HEK293 (cell line): ENCODE results near the gene TMEM63B.

Source experiments
- CTCF ChIA-PET: fragments of 350-600 bp; formaldehyde crosslinking; extraction: SDS; loops from one replicate; lab custom pipeline; 2021; ENCODE audit warnings: antibody characterized with exemption; lab: Yijun Ruan, JAX
- POLR2A ChIA-PET: fragments of 300-600 bp; formaldehyde crosslinking; extraction: SDS; loops from one replicate; lab custom pipeline; 2020; ENCODE audit warnings: antibody characterized with exemption, inconsistent platforms; lab: Yijun Ruan, JAX
- H3K27ac ChIP-seq: fragments of 200-500 bp; sonication (Bioruptor generic); 2 replicates; pipeline ENCODE4 v1.5.1; 2014; ENCODE audit warnings: low read depth, low read length, control low read depth, inconsistent platforms; ENCODE audit errors: extremely low read depth
- H3K36me3 ChIP-seq, 2 experiments: fragments of 200-500 bp in 1 of 2; sonication (Bioruptor generic) in 1 of 2; 1 replicate in 1 of 2; 2 replicates in 1 of 2; pipeline ENCODE4 v1.5.1; 2014 to 2017; ENCODE audit warnings: inconsistent platforms in 2 of 2, low read length in 2 of 2; ENCODE audit not compliant: control insufficient read depth in 2 of 2, insufficient read depth in 1 of 2
- H3K4me1 ChIP-seq: fragments of 200-500 bp; sonication (Bioruptor generic); 2 replicates; pipeline ENCODE4 v1.5.1; 2014; ENCODE audit warnings: mild to moderate bottlenecking, low read length, inconsistent platforms; ENCODE audit not compliant: control insufficient read depth, insufficient read depth
- H3K4me3 ChIP-seq: 2 replicates; pipeline ENCODE4 v1.5.1; 2011; ENCODE audit warnings: low read depth, mild to moderate bottlenecking, control low read depth, low read length, moderate library complexity
- H3K9me3 ChIP-seq: fragments of 200-500 bp; sonication (Bioruptor generic); 2 replicates; pipeline ENCODE4 v1.5.1; 2014; ENCODE audit warnings: low read depth, low read length, inconsistent platforms; ENCODE audit not compliant: control insufficient read depth, insufficient read depth
- BCL6B ChIP-seq: fragments of 450-650 bp; formaldehyde crosslinking; IDR thresholded peaks from 2 replicates; pipeline ENCODE4 v1.5.1; 2017; ENCODE audit warnings: missing biosample characterization, missing genetic modification characterization
- KLF16 ChIP-seq: fragments of 450-650 bp; formaldehyde crosslinking; IDR thresholded peaks from 2 replicates; pipeline ENCODE4 v1.5.1; 2017; ENCODE audit warnings: missing biosample characterization, missing genetic modification characterization
- MEIS1 ChIP-seq: sonication (generic); formaldehyde crosslinking; IDR thresholded peaks from 2 replicates; pipeline ENCODE4 v1.8.1; 2022; ENCODE audit warnings: missing genetic modification reagents, mild to moderate bottlenecking, borderline replicate concordance
- OVOL3 ChIP-seq: fragments of 450-650 bp; formaldehyde crosslinking; IDR thresholded peaks from 2 replicates; pipeline ENCODE4 v1.5.1; 2016; ENCODE audit warnings: missing biosample characterization, missing genetic modification characterization
- RBAK ChIP-seq: fragments of 450-650 bp; formaldehyde crosslinking; IDR thresholded peaks from 2 replicates; pipeline ENCODE4 v1.5.1; 2016; ENCODE audit warnings: missing biosample characterization, missing genetic modification characterization
- REPIN1 ChIP-seq: fragments of 450-650 bp; formaldehyde crosslinking; IDR thresholded peaks from 2 replicates; pipeline ENCODE4 v1.5.1; 2017; ENCODE audit warnings: missing biosample characterization, missing genetic modification characterization, low read depth
- SCRT2 ChIP-seq: fragments of 450-650 bp; formaldehyde crosslinking; IDR thresholded peaks from 2 replicates; pipeline ENCODE4 v1.5.1; 2016; ENCODE audit warnings: missing biosample characterization, missing genetic modification characterization
- ZBTB7A ChIP-seq: fragments of 450-650 bp; formaldehyde crosslinking; IDR thresholded peaks from 2 replicates; pipeline ENCODE4 v1.5.1; 2016; ENCODE audit warnings: low read depth, missing biosample characterization, missing genetic modification characterization
- ZFP37 ChIP-seq: fragments of 450-650 bp; formaldehyde crosslinking; IDR thresholded peaks from 2 replicates; pipeline ENCODE4 v1.5.1; 2016; ENCODE audit warnings: missing biosample characterization, missing genetic modification characterization
- ZFP41 ChIP-seq: fragments of 450-650 bp; formaldehyde crosslinking; IDR thresholded peaks from 2 replicates; pipeline ENCODE4 v1.5.1; 2016; ENCODE audit warnings: missing biosample characterization, missing genetic modification characterization, borderline replicate concordance
- ZNF114 ChIP-seq: fragments of 450-650 bp; formaldehyde crosslinking; IDR thresholded peaks from 2 replicates; pipeline ENCODE4 v1.5.0; 2017; ENCODE audit warnings: missing biosample characterization, missing genetic modification characterization
- ZNF138 ChIP-seq: fragments of 450-650 bp; formaldehyde crosslinking; IDR thresholded peaks from 2 replicates; pipeline ENCODE4 v1.5.1; 2016; ENCODE audit warnings: missing biosample characterization, missing genetic modification characterization, borderline replicate concordance
- ZNF23 ChIP-seq: fragments of 450-650 bp; formaldehyde crosslinking; IDR thresholded peaks from 2 replicates; pipeline ENCODE4 v1.5.1; 2016; ENCODE audit warnings: missing biosample characterization, missing genetic modification characterization, borderline replicate concordance
- ZNF24 ChIP-seq: fragments of 450-650 bp; formaldehyde crosslinking; IDR thresholded peaks from 2 replicates; pipeline ENCODE4 v1.5.1; 2016; ENCODE audit warnings: missing biosample characterization, missing genetic modification characterization
- ZNF280D ChIP-seq: fragments of 450-650 bp; formaldehyde crosslinking; IDR thresholded peaks from 2 replicates; pipeline ENCODE4 v1.5.1; 2016; ENCODE audit warnings: missing biosample characterization, missing genetic modification characterization
- ZNF302 ChIP-seq: fragments of 450-650 bp; formaldehyde crosslinking; IDR thresholded peaks from 2 replicates; pipeline ENCODE4 v1.5.1; 2016; ENCODE audit warnings: missing biosample characterization, missing genetic modification characterization, low read depth
- ZNF335 ChIP-seq: fragments of 450-650 bp; formaldehyde crosslinking; conservative IDR thresholded peaks from 2 replicates; pipeline ENCODE4 v1.5.1; 2016; ENCODE audit warnings: missing biosample characterization, missing genetic modification characterization
- ZNF362 ChIP-seq: fragments of 450-650 bp; formaldehyde crosslinking; IDR thresholded peaks from 2 replicates; pipeline ENCODE4 v1.5.1; 2016; ENCODE audit warnings: missing biosample characterization, missing genetic modification characterization
- ZNF426 ChIP-seq: fragments of 450-650 bp; formaldehyde crosslinking; IDR thresholded peaks from 2 replicates; pipeline ENCODE4 v1.5.1; 2017; ENCODE audit warnings: missing biosample characterization, missing genetic modification characterization, mild to moderate bottlenecking, inconsistent platforms, moderate library complexity
- ZNF548 ChIP-seq: fragments of 450-650 bp; formaldehyde crosslinking; IDR thresholded peaks from 2 replicates; pipeline ENCODE4 v1.5.1; 2016; ENCODE audit warnings: missing biosample characterization, missing genetic modification characterization
- ZNF580 ChIP-seq: fragments of 450-650 bp; formaldehyde crosslinking; IDR thresholded peaks from 2 replicates; pipeline ENCODE4 v1.5.1; 2016; ENCODE audit warnings: missing biosample characterization, missing genetic modification characterization
- ZNF610 ChIP-seq: fragments of 450-650 bp; formaldehyde crosslinking; IDR thresholded peaks from 2 replicates; pipeline ENCODE4 v1.5.1; 2016; ENCODE audit warnings: missing biosample characterization, missing genetic modification characterization, borderline replicate concordance
- ZNF629 ChIP-seq: fragments of 450-650 bp; formaldehyde crosslinking; IDR thresholded peaks from 2 replicates; pipeline ENCODE4 v1.5.1; 2017; ENCODE audit warnings: missing biosample characterization, missing genetic modification characterization
- ZNF677 ChIP-seq: fragments of 450-650 bp; IDR thresholded peaks from 2 replicates; pipeline ENCODE4 v1.5.0; 2018; ENCODE audit warnings: missing biosample characterization, mild to moderate bottlenecking, missing genetic modification characterization, moderate library complexity
- ZNF704 ChIP-seq: fragments of 450-650 bp; formaldehyde crosslinking; IDR thresholded peaks from 2 replicates; pipeline ENCODE4 v1.5.1; 2016; ENCODE audit warnings: missing biosample characterization, missing genetic modification characterization
- ZNF76 ChIP-seq: fragments of 450-650 bp; formaldehyde crosslinking; IDR thresholded peaks from 2 replicates; pipeline ENCODE4; 2016; ENCODE audit warnings: low read depth, missing biosample characterization, missing genetic modification characterization, borderline replicate concordance
- ZNF768 ChIP-seq: fragments of 450-650 bp; formaldehyde crosslinking; IDR thresholded peaks from 2 replicates; pipeline ENCODE4 v1.5.1; 2018; ENCODE audit warnings: missing biosample characterization, mild to moderate bottlenecking, missing genetic modification characterization

The TMEM63B gene

GRCh38 chr6:44169886-44170570, 42.7 kb downstream of the TMEM63B start:
- ChIA-PET POLR2A (interaction anchor here (0.9 to 1.8 kb wide), 2 partner anchors 77 to 86 kb away, joined by 3 to 4 read pairs; partner anchors contain the start of gene HSP90AB1), CTCF (interaction anchor here (0.6 to 2.8 kb wide), 7 partner anchors 12 to 87 kb away, joined by 3 to 13 read pairs (median 4); partner anchors contain the start of genes CAPN11 and SLC29A1)
- no peak overlapping the region for H3K4me3 ChIP-seq
- no peaks in the 10 kb centered on the region for H3K4me1 ChIP-seq
- no peak overlapping the region for H3K27ac ChIP-seq
- no peak for TF ChIP-seq ZFP37 (tag by site-specific recombination)
- no peak for TF ChIP-seq ZNF580
- no peak for TF ChIP-seq KLF16 (tag by site-specific recombination)
- TF ChIP-seq ZBTB7A (tag by site-specific recombination), result no peak
- no peak for TF ChIP-seq ZNF76 (tag by site-specific recombination)
- no peak for TF ChIP-seq OVOL3 (tag by site-specific recombination)
- no peak for TF ChIP-seq ZNF114 (tag by site-specific recombination)
- no peak for TF ChIP-seq ZNF362 (tag by site-specific recombination)
- no peaks in the 10 kb centered on the region for H3K9me3 ChIP-seq
- no peaks in the 10 kb centered on the region for H3K36me3 ChIP-seq

- Histone ChIP-seq H3K9me3 (no peaks in the 10 kb centered on the region), H3K27ac (no peak overlapping the region), H3K36me3 (no peaks in the 10 kb centered on the region), H3K4me3 (no peak overlapping the region), H3K4me1 (no peaks in the 10 kb centered on the region)
- ChIA-PET POLR2A (interaction anchor here (0.6 to 1.9 kb wide), 7 partner anchors 13 to 728 kb away, joined by 3 to 11 read pairs (median 7); partner anchors contain the start of genes HSP90AB1, SLC29A1 and SLC35B2), CTCF (interaction anchor here (0.6 to 3.3 kb wide), 44 partner anchors 9 to 980 kb away, joined by 3 to 114 read pairs (median 7); partner anchors contain the start of genes AARS2, HSP90AB1, SLC29A1 and SLC35B2)
- TF ChIP-seq BCL6B (tag by site-specific recombination) (no peak), ZNF114 (tag by site-specific recombination) (no peak), ZNF704 (tag by site-specific recombination) (no peak), ZNF548 (no peak), ZNF677 (tag by site-specific recombination) (no peak), ZNF610 (tag by site-specific recombination) (no peak), MEIS1 (no peak), ZNF426 (tag by site-specific recombination) (no peak), ZNF23 (tag by site-specific recombination) (no peak), ZNF768 (tag by site-specific recombination) (no peak), ZNF629 (no peak), SCRT2 (tag by site-specific recombination) (no peak), ZNF335 (no peak), REPIN1 (tag by site-specific recombination) (no peak), ZNF138 (tag by site-specific recombination) (no peak), ZNF280D (no peak), ZFP41 (tag by site-specific recombination) (no peak), ZNF24 (tag by site-specific recombination) (no peak), ZNF302 (no peak), RBAK (tag by site-specific recombination) (no peak)
These were observed 44.7 kb downstream of the TMEM63B start for GRCh38 chr6:44171899-44172546.
